Omental fat pad (tissue), 4 donors: ENCODE measurements around the gene COL6A1. TPM values are rescaled to one million over a fixed set of nuclear protein-coding genes. Genes with fewer than 3 reads are reported as not detected.
A peak's percentile ranks its signal among the peaks of the same experiment; 100 is the strongest.
"Not testable (repeated sequence)": the region's sequence is repeated elsewhere in the genome, so short reads cannot be mapped to it uniquely, and the experiment has no call there.

Experiments
- ATAC-seq: fragments of 150-250 bp; one replicate; pipeline ENCODE4 v1.9.1; 2016; ENCODE audit warnings: mild to moderate bottlenecking, moderate library complexity; ENCODE audit not compliant: low FRiP score
- DNase-seq: peaks from one replicate; pipeline ENCODE4 v3.0.0-alpha.2; 2019; ENCODE audit warnings: low spot score
- total RNA-seq, 4 donors: library from RNA; depleted of rRNA; stranded (reverse); fragments of >200 nt; gene quantifications; one replicate each; pipeline ENCODE4 v1.1.0, GENCODE V29; 2016
- TF ChIP-seq, protein P1 (sequence below), 3 donors: fragments of 450-650 bp; IDR thresholded peaks; one replicate each; pipeline ENCODE4 v1.5.1; 2016 to 2017; ENCODE audit warnings: antibody characterized with exemption in 3 of 3, mild to moderate bottlenecking in 3 of 3, moderate library complexity in 2 of 3

Gene COL6A1
- total RNA-seq, 4 donors from 2014 or later, result 410 to 1,024 (median 521) TPM

DNA sequence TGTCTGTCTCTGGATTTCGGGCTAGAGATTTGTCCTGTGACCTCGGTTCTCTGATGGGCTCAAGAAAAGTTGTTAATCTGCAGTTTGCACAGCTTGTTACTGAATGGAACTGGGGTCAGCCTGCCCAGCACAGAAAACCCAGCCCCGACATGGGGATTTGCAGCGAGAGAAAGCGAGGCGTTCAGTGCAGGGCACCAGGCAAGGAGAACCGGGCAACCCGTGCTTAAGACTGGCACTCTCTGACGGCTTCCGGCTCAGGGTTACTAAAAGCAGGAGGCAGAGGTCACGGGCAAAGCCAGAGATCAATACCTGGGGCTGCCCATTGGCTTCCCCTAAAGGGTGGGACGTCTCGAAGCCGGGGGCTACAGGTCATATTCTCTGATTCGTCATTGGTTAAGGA lies 29.9 kb upstream of the COL6A1 start:
- ATAC-seq, result no peak
- no peak for DNase-seq
- TF ChIP-seq, protein P1, sequence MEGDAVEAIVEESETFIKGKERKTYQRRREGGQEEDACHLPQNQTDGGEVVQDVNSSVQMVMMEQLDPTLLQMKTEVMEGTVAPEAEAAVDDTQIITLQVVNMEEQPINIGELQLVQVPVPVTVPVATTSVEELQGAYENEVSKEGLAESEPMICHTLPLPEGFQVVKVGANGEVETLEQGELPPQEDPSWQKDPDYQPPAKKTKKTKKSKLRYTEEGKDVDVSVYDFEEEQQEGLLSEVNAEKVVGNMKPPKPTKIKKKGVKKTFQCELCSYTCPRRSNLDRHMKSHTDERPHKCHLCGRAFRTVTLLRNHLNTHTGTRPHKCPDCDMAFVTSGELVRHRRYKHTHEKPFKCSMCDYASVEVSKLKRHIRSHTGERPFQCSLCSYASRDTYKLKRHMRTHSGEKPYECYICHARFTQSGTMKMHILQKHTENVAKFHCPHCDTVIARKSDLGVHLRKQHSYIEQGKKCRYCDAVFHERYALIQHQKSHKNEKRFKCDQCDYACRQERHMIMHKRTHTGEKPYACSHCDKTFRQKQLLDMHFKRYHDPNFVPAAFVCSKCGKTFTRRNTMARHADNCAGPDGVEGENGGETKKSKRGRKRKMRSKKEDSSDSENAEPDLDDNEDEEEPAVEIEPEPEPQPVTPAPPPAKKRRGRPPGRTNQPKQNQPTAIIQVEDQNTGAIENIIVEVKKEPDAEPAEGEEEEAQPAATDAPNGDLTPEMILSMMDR (IDR thresholded peaks at IDR 0.05), result no peak

DNA sequence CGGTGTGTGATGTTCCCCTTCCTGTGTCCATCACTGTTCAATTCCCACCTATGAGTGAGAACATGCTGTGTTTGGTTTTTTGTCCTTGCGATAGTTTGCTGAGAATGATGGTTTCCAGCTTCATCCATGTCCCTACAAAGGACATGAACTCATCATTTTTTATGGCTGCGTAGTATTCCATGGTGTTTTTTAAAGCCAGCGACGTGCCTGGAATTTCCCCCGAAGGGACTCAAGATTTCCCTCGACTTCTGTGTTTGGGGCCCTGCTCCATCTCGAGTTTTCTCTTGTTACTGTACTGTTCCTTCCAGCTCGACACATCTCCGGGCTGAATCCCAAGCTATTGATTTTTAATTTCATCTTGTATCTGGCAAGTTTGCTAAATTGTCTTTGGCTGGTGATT lies 29.0 kb upstream of the COL6A1 start:
- not testable (repeated sequence) for ATAC-seq, DNase-seq

GRCh38 chr21:45952974-45953373 lies 28.6 kb upstream of the COL6A1 start:
- TF ChIP-seq, protein P1 (IDR thresholded peaks at IDR 0.05), result no peak
- ATAC-seq, result no peak
- no peak for DNase-seq

DNA sequence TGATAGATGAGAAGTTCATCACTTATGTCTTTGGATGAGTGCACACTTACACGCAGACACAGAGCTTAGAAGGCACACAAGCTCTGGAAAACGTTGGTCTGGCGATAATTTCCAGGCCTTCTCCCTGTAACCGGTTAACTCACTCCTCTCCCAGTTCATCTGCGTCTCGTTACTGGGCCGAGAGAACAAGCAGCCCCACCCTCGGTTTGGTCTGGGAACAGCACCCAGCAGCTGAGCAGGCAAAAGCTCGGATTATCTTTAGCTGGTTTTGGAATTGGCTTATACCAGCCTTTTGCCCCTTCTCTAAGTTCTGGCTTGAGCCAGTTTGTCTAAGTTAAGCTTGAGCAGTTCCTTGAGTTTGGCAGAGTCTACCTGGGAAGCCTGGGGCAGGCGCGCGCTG lies 27.3 kb upstream of the COL6A1 start:
- ATAC-seq (no peak), DNase-seq (no peak)
- TF ChIP-seq, protein P1 (IDR thresholded peaks at IDR 0.05), result no peak

- ATAC-seq (no peak), DNase-seq (no peak)
- TF ChIP-seq, protein P1 (IDR thresholded peaks at IDR 0.05), result no peak
Measured at GRCh38 chr21:45954921-45955320, 26.6 kb upstream of the COL6A1 start.

- TF ChIP-seq, protein P1 (IDR thresholded peaks at IDR 0.05), result no peak
- DNase-seq (no peak), ATAC-seq (no peak)
Measured at GRCh38 chr21:45957551-45957950, 24.0 kb upstream of the COL6A1 start.

DNA sequence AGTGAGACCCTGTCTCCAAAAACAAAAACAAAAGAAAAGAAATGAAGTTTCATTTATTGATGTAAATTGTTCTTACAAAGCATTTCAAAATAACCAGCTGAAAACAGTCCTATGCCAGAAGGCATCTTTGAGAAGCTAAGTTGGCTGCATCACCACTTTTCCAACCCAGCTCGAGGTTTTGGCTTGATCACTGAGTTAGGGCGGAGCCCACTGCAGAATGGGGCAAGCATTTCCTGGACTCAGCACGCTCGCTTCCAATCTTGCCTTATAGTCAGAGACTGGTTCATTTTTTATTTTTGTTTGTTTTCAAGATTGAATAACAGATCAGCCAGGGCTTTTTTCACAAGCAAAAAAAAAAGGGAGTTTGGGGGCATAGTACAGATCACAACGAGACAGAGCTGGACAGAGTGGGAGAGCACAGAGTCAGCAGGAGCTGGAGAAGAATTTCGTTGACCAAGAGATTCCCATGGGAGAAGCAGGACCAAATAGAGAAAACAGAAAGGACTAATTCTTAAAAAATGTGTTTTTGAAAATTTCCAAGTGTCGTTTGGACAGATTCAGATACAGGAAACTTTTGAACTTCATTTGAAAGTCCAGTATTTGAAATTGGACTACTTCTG lies 23.5 kb upstream of the COL6A1 start:
- TF ChIP-seq, protein P1 (IDR thresholded peaks at IDR 0.05), result no peak
- DNase-seq, result no peak
- ATAC-seq, result peak; percentile 85
